GM03348 (cell line): ENCODE data around the gene RTKN.
"Not testable (repeated sequence)": the region's sequence is repeated elsewhere in the genome, so short reads cannot be mapped to it uniquely, and the experiment has no call there.

Experiments
- DNase-seq: peaks from one replicate; pipeline ENCODE4 v3.0.0; 2012; ENCODE audit warnings: low spot score

RTKN gene

GRCh38 chr2:74441690-74442482 is at the start of gene RTKN:
Gene RTKN (minus strand): TSS chr2:74441937. CDS start chr2:74441816, 121 bp downstream.
- no peak for DNase-seq

DNA sequence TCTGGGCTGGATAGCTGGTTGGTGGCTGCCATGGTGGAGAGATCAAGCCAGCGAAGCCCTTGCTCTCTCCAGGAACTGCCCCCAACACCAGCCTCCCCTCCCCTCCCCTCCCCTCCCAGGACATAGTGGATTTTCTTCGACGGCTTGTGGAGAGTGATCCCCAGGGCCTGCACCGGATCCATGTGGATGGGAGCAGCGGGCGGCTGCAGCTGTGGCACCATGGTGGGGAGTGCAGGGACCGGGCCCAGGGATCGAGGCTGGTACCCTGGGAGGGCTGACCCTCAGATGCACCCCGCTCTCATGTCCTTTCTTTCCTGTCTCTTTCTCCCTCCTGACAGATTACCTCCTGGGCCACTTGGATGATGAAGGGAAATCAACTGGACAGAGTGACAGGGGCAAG is 48.2 kb upstream of the RTKN start:
- DNase-seq: no peak

GRCh38 chr2:74488643-74489481 is 47.1 kb upstream of the RTKN start:
- no peak for DNase-seq

- DNase-seq: no peak
These were observed 44.4 kb upstream of the RTKN start for GRCh38 chr2:74486141-74486540.

DNA sequence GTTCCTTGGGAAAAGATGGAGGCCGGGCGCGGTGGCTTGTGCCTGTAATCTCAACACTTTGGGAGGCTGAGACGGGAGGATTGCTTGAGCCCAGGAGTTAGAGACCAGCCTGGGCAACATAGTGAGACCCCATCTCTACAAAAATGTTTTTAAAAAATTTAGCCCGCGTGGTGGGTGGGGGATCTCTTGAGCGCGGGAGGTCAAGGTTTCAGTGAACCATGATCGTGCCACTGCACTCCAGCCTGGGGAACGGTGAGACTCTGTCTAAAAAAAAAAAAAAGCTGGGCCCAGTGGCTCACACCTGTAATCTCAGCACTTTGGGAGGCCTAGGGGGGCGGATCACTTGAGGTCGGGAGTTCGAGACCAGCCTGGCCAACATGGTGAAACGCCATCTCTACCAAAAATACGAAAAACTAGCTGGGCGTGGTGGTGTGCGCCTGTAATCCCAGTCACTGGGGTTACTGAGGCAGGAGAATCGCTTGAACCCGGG is 42.0 kb upstream of the RTKN start:
- not testable (repeated sequence) for DNase-seq

GRCh38 chr2:74482801-74483674 is 41.3 kb upstream of the RTKN start, which contains the start of the genes CCDC142 and TTC31:
Gene CCDC142 (minus strand): TSS chr2:74482998. CDS start chr2:74482837, 161 bp downstream.
Gene TTC31 (plus strand): TSS chr2:74483081. CDS start chr2:74483096, 15 bp downstream.
- peak; percentile 94 for DNase-seq

GRCh38 chr2:74481961-74482800 is 40.4 kb upstream of the RTKN start:
- DNase-seq: peak; percentile 55

DNA sequence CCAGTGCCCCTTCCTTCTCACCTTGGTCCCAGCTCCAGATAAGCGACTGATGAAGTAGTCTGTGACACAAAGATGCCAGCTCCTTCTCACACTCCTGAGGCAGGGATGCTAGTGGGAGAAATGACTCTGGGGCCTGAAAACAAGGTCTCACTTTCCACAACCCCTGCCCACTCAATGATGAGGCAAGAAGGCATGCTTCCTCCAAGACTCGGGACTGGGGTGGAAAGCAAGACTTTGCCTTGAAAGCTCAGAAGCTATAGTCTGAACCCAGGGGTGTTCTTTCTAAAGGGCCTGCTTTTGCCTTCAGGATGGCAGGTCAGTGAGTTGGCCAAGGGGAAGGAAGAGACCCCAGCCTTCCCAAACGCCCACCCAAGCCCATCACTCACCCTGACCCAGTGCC is 39.7 kb upstream of the RTKN start:
- no peak for DNase-seq

GRCh38 chr2:74474899-74475298 is 33.2 kb upstream of the RTKN start:
- no peak for DNase-seq

- no peak for DNase-seq
These were observed 32.7 kb upstream of the RTKN start for GRCh38 chr2:74474481-74474880.

DNA sequence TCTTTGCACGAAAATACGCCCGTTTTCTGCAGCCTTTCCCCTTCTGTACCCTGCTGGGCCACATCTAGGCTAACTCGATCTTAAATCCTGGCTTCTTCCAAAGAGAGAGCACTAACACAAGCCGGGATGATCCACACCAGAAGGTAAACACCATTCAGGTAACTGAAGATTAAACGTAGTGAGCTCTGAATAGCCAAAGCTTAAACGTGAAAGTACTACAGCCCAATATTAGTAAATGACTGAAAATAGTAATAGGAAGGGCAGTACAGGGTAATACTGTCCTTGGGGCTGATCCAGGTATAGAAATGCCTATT is 31.2 kb upstream of the RTKN start:
- DNase-seq: no peak

DNA sequence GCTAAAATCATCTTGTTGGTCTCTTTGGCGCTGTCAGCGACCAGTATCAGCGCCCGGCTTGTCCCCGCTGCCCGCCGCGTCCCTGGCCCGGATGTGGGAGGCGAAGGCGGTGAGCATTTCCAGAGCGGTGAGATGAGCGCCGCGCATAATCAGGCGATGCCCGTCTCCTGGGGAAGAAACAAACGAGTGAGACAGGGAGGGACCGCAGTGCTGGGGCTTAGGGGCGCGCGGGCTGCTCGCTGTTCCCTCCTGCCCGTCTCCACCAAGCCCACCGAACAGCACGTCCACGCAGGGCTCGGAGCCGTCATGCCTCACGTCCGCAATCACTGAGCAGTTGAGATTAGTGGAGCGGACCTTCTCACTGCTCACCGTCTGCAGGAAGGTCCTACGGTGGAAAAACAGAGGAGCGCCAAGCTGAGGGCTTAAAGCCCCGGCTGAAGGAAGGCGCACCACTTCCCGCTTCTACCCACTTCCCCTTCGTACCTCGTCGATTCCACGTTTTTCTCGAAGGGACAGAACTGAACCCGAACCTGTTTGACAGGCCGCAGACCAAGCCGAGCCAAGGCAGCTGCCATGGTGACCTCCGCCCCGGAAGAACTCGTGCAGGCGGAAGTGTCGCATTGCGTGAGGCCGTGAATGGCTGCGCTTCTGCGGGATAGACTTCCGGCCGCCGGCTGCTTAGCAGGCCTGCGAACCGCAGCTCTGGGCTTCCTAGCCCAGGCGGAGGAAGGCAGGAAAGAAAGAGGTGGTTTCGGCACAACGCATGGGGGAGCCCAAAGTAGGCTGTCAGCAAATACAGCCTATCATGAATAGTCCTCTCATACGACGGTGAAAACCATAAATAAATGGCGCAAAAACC is 30.6 kb upstream of the RTKN start, which contains the start of gene MRPL53:
TSS of gene MRPL53 (minus strand) at position 595 of the 859 bp plus-strand sequence. CDS start at position 575, 20 bp downstream.
- peak; percentile 87 for DNase-seq

DNA sequence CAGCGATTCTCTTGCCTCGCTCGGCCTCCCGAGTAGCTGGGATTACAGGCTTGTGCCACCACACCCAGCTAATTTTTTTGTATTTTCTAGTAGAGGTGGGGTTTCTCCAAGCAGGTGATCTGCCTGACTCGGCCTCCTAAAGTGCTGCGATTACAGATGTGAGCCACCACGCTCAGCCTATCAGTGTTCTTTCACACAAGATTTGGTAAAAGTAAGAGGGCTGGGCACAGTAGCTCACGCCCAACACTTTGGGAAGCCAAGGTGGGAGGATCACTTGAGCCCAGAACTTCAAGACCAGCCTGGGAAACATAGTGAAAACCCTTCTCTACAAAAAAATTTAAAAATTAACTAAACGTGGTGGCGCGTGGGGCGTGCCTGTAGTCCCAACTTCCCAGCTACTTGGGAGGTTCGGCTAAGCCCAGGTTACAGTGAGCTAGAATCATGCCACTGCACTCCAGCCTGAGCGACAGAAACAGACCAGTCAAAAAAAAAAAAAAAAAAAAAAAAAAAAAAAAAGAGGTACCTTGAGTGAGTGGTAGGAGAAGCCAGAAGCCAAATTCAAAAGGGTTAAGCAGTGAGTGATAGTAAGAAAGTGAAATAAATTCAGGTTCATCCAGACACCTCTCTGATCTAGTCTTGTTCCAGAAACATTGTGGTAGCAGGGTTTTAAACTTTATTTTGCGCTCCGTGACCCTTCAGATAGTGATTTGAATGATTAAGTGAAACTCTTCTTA is 29.8 kb upstream of the RTKN start:
- DNase-seq: no peak

GRCh38 chr2:74470742-74471141 is 29.0 kb upstream of the RTKN start:
- DNase-seq: not testable (repeated sequence)

DNA sequence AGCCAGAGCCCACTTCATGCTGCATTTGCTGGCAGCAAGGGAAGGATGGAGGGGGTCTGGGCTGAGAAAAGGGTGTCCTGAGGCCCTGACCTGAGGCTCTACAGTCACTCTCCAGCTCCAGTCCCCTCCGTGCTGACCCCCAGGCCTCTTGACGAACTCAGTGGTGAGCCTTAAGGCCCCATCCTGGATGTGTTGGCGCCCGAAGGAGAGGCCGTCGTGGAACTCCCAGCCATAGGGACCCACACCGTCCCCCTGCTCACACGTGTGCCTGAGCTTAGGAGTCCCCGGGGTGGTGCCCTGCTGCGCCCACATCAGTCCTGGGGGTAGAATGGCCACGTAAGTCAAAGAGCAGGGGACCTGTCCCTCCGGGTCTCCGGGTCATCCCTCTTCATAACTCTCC is 22.7 kb upstream of the RTKN start:
- no peak for DNase-seq

- DNase-seq: no peak
These were observed 21.0 kb upstream of the RTKN start for GRCh38 chr2:74462786-74463105.

DNA sequence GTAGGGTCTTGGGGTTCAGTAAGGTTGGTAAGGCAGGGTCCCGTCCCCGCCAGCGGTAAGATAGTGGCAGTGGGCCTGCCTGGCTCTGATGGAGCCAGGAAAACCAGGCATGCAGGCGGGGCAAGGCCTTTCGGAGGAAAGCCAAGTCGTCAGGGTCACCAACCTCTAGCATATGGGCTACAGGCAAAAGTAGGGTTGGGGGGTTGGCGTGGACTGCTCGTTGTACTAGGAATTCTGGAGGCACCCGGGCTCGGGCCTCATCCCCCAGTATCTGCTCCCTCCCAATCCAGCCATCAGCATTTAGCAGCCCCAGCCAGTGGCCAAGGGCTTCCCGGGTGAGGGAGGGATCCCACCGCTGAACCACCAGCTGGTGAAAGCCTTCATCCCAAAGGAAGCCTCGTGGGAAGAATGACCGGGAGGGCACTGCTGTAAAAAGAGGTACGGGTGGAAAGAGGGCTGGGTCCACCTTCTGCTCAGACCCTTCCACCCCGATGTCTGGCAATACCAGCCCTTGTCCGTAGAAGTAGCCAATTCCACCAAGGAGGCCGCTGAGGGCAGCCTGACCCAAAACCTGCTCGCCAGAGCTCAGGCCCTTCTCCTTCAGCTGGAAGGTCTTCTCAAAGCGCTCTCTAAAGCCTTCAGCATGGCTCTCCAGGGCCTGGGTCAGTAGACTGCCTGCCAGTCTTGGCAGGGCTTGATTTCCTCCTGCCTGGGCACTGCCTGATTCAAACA is 20.5 kb upstream of the RTKN start:
- DNase-seq: no peak

- DNase-seq: no peak
These were observed 19.7 kb upstream of the RTKN start for GRCh38 chr2:74461187-74462053.
